SKM-1 treated with dmso at 0.1 percent for 144 hours (cell line): ENCODE results near the gene WDR1.

Experiments
- DNase-seq: peaks from one replicate; lab custom pipeline; 2025; ENCODE audit not compliant: unreplicated experiment; lab: John Stamatoyannopoulos, UW

Gene WDR1

DNA sequence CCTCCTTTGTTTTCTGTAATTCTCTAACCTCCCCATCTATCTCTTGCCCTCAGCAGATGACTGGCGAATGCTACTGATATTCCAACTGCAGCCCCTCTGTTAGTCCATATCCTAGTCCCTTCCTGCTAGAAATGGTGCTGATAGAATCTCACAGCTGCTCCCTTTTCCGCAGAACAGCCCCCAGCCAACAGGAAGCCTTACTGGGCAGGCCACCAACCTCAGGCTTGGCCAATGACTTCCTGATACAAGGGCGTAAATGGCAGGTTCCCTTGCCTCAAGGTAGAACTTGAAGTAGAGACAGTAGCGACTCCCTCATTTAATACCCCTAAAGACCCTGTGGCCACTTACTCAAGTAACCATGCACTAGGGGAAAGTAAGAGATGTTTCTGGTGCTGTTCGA is 68.6 kb downstream of the WDR1 start:
- DNase-seq, result no peak

DNA sequence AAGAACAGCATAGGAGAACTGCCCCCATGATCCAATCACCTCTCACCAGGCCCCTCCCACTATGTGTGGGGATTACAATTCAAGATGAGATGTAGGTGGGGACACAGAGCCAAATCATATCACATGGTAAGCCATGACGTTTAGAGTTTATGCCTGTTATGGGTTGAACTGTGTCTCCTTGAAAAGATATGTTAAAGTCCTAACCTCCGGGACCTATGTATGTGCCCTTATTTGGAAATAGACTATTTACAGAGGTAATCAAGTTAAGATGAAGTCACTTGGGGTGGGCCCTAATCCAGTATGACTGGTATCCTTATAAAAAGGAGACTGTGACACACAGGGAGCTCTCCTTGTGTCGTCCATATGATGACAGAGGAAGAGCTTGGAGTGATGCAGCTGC is 70.1 kb downstream of the WDR1 start:
- DNase-seq, result no peak

DNA sequence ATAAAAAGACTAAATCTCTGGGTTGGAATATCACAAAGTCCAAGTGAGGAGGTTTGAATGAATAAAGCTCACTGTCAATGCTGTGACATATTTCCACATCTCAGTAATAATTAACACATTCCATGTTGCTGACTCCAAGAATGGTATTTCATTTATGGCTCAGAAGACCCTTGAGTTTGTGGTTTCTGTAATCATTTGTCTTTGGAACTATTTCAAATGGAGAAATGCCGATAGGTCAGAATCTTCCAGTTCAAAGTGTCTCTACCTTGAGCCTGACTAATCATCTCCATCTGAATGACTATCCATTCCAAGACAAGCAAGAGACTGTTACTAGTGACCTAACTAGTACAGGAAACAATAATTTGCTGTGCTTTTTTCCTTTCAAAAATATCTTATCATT is 71.1 kb downstream of the WDR1 start:
- DNase-seq, result no peak

DNA sequence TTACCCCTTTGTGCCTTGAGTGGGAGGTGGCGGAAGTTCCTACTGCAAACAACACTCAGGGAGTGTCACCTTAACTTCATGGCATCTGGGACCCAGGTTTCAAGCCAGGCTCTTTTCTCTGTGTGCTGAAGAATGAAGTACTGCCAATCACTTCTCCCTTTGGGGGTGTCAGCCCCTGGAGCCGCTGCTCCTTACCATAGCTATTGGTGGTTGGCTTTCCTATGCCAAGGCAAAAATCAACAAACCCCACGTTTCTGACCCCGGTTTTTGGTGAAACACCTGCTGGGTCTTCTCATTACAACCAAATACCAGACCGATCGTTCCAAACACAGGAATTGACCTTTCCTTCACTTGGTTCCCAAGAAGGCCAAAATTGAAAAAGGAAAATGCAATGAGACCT is 75.6 kb downstream of the WDR1 start:
- no peak for DNase-seq

DNA sequence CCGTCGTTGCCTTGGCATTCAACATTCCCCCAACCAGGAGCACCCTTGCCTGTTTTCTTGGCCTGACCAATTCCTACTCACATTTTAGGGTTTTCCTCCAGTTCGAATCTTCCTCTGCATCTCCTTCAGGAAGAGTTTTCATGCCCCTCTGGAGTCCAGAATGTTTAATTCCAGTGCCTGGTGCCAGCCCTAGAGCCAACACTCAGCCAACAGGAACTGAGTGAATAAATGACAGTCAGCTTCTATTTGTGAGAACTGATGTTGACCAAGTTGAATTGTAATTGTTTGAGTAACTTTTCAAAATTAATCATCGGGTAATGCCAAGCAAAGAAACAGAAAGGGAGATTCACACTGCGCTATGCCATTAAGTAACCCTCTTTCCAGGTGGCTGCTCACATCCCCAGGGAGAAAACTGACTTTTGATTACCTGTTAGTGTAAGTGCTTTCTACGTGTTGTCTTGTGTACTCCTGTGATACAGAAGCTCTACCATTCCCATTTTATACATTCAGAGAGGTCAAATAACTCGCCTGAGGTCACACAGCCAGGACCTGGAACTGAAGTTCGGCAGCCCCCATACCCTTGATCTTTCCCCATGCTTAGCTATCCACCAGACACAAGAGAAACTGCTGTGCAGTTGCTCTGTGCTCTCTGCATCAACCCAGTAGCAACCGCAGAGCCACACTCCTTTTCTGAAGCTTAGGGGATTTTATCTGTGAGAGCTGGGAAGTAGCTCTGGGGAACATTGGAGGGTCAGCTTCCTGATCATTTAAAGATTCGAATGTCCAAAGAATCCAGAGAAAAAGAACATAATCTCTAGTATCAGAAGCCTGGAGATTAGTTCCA is 76.3 kb downstream of the WDR1 start:
- DNase-seq, result no peak

DNA sequence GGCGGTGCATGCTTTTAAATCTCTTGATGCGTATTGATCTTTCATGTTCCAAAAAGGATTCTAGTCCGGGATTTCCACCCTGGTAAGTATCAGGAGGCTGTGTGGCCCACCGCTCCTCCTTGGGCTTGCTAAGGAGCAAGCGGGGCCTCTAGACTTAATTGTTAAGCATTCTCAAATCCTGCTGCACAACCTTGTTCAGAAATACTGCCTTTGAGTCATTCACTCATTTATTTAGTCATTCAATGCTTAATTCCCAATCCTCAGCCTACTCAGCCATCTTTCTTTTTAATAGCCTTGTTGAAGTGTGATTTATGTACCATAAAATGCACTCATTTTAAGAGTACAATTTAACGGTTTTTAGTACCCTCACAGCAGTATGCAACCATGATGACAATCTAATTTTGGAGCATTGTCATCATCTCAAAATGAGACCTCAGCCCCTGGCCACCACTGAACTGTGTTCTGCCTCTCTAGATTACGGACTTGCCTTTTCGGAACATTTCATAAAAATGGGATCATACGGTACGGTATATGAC is 79.7 kb downstream of the WDR1 start:
- no peak for DNase-seq

DNA sequence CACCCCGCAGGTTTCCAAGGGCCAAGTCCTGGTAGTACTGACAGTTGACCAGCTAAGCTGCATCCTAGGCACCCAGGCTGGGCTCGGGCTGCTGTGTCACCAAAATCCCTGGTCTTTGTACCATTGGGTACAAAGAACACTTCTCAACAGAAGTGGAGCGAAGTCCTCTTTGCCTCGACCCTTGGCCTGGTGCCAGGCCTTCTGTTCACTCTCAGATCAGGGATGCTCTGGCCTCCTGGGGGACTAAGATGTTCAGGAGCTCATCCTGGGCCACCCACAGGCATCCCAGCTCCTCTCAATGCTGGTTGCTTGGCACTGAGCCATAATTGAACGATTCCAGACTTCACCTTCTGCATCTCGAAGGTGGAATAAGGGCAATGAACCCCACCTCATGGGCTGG is 81.5 kb downstream of the WDR1 start:
- DNase-seq, result no peak

DNA sequence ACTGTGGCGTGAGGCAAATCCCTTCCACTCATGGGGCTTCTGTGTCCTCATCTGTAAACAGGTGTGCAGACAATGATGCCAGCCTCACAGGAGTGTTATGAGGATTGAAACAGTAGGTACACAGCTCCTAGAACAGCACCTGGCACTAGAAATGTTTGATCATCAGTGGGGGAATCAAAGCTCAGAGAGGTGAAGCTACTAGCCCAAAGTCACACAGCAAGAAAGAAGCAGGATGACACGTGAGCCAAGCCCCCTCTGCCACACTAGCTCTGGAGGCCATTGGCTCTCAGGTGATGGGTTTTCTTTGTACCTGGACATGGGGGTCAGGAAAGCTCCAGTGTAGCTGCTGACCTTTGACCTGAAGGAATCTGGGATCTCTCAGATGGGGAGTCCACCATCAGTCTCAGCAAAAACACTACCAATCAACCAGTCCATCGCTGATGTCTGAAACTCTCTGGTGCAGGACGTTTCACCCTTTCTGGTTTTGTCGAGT is 81.9 kb downstream of the WDR1 start:
- no peak for DNase-seq

DNA sequence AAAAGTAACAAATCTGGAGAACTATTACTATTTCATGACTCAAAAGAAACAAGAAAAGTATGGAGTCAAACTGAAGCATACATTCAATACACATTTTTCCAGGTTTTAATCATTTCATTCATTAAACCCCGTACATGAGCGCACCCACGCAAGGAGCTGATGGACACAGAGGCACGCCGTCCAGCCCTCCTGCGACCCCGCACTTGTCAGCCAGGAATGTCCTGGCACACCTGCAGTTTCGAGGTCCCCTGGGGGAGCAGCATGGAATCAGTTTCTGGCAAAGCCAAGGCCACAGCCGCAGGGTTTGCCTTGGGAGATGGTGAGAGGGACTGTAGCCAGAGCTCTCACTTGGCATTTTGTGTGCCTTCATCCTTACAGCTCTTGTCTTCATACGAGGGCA is 82.5 kb downstream of the WDR1 start:
- no peak for DNase-seq

DNA sequence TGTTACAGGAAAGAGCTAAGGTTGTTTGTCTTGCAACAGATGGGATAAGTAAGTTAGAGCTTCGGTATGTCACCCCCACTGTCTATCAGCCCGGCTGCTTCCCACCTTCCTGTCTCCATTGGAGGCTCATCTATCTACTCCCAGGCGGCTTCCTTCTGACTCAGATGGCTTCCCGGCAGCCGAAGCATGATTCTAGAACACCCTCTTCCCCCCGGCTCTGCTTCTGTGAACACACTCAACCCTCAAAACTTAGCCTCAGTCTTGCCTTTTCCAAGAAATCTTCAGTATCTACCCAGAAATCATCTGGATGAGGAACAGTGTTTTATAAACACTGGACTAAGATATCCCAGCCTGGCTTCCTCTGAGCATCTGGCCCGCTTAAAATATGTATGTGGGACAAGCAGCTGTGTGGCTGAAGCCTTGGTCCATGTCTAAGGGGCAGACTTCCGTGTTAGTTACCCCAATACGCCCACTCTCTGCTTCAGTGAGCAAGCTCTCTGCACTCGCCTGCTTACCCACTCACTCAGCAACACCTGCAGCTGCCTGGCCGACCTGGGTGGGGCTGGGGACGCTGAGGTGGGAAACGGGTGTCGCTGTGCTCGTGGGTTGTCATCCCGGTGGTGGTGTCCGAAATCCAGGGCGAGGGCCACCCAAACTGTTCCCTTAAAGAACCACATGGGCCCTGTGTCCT is 83.3 kb downstream of the WDR1 start:
- no peak for DNase-seq

DNA sequence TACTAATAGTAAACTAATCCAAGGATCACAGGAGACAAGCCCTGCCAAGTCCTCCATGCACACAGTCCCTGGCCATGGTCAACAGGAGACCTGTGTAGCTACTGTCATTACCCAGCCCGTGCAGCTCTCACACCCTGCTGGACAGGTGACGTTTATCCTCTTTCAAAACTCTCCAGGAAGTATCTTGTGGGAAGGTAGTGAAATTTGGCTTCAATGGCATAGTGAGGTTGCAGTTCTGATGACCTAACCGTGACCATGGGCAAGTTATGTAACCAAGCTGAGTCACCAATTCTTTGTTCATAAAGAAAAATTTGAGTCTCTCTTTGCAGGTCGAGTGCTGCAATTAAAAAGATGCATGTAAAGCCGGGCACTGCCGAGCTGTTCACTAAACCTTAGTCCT is 84.0 kb downstream of the WDR1 start:
- peak; percentile 97 for DNase-seq

DNA sequence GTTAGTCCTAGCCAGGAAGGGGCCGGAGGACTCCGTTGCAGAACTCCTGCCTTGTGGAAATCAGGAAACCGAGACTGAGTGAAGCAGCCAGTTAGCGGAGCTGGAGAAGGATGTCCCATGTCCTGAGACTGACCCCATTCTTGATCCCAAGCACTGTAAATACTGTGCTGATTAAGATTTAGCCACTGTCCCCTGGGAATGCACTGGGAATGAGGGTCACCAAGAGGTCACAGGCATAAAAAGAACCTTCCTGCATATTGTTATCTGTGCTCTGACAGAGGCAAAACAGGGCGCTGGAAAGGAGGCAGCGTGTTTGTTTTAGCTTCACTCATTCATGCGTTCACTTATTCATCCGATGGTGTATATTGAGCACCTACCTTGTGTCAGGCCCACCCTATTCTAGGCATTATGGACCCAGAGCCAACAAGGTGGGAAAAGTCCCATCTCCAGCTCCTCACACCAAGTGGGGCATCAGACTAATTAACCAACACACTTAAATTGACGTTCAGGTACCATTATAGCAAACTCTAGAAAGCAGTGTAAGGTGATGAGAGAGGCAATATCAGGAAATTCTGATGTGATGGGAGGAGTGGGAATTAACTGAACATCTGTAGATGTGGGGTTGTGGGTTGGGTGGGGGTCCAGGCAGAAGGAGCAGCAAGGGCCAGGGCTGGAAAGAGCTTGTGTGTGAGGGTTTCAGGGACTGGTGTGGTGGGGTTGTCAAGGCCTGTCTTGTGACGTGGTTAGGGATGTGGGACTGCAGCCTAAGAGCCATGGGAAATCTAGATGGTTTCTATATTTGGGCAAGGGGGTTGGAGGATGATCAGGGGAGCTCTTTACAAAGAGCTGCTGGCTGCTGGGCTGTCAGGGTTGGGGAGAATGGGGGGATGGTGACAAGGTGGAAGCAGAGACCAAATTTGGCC is 84.7 kb downstream of the WDR1 start:
- DNase-seq, result no peak

DNA sequence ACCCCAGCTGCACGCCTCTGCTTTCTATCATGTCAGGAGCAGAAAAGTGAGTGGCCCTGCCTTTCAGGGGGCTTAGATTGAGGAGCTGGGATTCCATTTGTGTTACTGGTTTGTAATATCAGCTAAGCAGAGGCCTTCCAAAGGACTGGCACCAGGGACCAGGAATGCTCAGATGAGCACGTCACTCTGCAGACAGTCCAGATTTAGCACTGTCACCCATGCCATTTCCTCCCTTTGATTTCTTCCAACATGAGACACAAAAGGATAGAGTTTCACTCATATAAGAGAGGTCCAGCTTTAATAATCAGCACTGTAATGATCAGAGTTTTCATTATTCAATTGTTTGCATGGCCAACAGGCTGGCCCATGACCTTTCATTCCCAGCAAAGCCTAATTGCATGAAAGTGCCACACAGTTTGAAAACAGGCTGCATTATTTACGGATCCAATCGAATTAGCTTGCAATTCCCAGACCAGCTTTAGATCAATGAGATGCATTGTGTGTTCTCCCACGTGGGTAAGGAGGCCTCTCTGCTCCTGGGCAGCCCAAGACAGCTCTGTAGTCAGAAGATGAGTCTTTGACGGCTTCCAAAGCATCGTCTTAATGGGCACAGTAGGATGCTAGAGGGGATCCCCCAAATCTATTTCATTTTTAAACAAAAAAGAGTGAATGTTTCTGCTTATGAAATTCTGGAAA is 85.5 kb downstream of the WDR1 start:
- no peak for DNase-seq

DNA sequence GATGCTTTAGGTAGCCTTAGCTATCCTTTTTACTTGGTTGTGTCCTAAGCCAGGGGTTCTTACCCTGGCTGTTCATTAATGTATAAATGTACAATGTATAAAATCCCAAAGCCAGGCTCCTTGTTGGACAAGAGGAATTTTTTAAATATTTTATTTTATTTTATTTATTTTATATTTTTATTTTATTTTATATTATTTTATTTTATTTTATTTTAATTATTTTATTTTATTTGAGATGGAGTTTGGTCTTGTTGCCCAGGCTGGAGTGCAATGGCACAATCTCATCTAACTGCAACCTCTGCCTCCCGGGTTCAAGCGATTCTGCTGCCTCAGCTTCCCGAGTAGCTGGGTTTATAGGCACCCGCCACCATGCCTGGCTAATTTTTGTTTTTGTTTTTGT is 87.2 kb downstream of the WDR1 start:
- DNase-seq, result no peak

DNA sequence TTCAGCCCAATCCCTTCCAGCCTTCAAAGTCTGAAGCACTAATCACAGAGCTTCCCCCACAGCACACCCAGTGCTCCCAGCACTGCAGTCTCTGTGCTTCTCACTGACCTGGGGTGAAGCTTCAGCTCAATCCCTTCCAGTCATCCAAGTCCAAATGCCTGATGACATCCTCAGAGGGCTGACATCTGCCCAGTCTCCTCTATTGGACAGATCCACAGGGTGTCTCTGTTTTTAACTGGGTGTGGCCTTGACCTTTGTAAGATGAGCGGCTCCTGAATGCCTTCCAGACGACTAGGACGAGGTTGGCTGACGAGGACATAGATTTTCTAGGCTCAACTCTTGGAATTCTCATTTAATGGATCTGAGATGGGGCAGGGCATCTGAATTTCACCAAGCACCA is 87.7 kb downstream of the WDR1 start:
- DNase-seq, result no peak

DNA sequence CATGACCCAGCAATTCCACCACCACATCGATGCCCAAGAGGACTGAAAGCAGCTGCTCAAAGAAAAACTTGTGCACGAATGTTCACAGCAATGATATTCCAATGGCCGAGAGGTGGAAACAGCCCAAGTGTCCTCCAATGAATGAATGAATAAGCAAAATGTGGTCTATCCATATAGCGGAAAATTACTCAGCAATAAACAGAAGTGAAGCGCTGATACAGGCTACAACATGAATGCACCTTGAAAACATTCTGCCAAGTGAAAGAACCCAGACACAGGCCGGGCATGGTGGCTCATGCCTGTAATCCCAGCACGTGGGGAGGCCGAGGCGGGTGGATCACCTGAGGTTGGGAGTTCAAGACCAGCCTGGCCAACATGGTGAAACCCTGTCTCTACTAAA is 90.1 kb downstream of the WDR1 start:
- no peak for DNase-seq

DNA sequence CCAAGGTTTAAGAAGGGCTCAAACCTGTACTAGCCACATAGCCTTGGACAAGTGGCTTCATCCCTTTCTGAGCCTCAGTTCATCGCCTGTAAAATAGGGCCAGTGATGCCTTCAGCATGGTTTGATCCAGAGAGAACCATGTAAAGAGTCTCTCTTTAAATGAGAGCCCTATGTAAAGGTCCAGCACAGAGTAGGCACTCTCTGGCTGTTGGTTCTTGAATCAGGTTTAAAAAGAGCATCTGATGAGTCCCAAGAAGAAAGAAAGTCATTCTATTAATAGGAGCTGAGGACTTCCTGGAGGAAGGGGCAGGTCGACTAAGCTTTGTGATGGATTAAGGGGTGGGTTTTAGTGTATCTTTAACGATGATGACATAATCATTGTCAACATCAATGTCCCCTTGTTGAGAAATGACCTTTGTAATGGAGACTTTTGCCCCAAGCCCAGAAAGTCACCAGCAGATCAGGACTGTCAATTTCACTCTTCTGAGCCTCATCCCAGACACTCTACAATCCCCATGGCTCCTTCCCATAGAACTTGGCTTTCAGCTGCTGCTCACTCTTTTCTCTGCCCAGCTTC is 91.3 kb downstream of the WDR1 start:
- no peak for DNase-seq
